GM12878 (cell line): Measurements from ENCODE around the gene FRZB. TPM values are rescaled to one million over a fixed set of nuclear protein-coding genes. Genes with fewer than 3 reads are reported as not detected.

Experiments
- ATAC-seq: fragments of 200-7000 bp; cut with Tn5 transposase; 3 replicates; pipeline ENCODE4 v1.9.1; 2020; ENCODE audit warnings: mild to moderate bottlenecking, moderate library complexity
- BruUV-seq: library from RNA; stranded (reverse); fragments of 400-500 nt; replicated peaks from 2 replicates; lab custom pipeline; 2021; lab: Mats Ljungman, UMichigan
- CTCF ChIA-PET: fragments of 300-600 bp; sonication (Branson Sonifier 250); formaldehyde crosslinking; extraction: SDS; loops from one replicate; lab custom pipeline; 2021; ENCODE audit warnings: inconsistent platforms; lab: Yijun Ruan, JAX
- POLR2A ChIA-PET: fragments of 350-600 bp; formaldehyde crosslinking; extraction: SDS; loops from one replicate; lab custom pipeline; 2021; ENCODE audit warnings: inconsistent platforms; lab: Charles Lee
- RAD21 ChIA-PET: fragments of 300-600 bp; sonication (Branson Sonifier 250); formaldehyde crosslinking; loops from one replicate; lab custom pipeline; 2023; ENCODE audit warnings: antibody characterized with exemption; ENCODE audit not compliant: unreplicated experiment; lab: Charles Lee
- SMC1A ChIA-PET: fragments of 300-600 bp; sonication (Branson Sonifier 250); formaldehyde crosslinking; loops from one replicate; lab custom pipeline; 2023; ENCODE audit not compliant: unreplicated experiment, uncharacterized antibody; lab: Charles Lee
- DNase-seq: peaks from one replicate; pipeline ENCODE4 v3.0.0-alpha.2; 2011; ENCODE audit warnings: low read depth, low spot score
- FAIRE-seq: peaks from 3 replicates; lab custom pipeline; 2011; peaks lifted over from hg19 to GRCh38; lab: Jason Lieb, UNC
- H2AFZ ChIP-seq: 2 replicates; pipeline ENCODE4 v1.6.0; 2011; ENCODE audit warnings: low read depth, low read length, control low read depth; ENCODE audit not compliant: control insufficient read depth
- H3K27ac ChIP-seq: 2 replicates; pipeline ENCODE4 v1.5.1; 2011; ENCODE audit warnings: control low read depth; ENCODE audit not compliant: control insufficient read depth, insufficient read depth
- H3K27me3 ChIP-seq, 2 experiments: replicated peaks in 1 of 2; 2 replicates each; pipeline versions ENCODE4 v1.6.0 to v1.6.1; 2011; ENCODE audit warnings: low read length in 1 of 2; ENCODE audit not compliant: control insufficient read depth in 2 of 2, insufficient read depth in 2 of 2
- H3K36me3 ChIP-seq, 2 experiments: 2 replicates each; pipeline ENCODE4 v1.5.1; 2011; ENCODE audit warnings: low read length in 1 of 2; ENCODE audit not compliant: control insufficient read depth in 2 of 2, insufficient read depth in 2 of 2
- H3K4me1 ChIP-seq: 2 replicates; pipeline ENCODE4 v1.6.1; 2011; ENCODE audit warnings: mild to moderate bottlenecking, low read length, moderate library complexity, mixed read lengths; ENCODE audit not compliant: control insufficient read depth, insufficient read depth
- H3K4me2 ChIP-seq: 2 replicates; pipeline ENCODE4 v1.6.0; 2011; ENCODE audit warnings: control low read depth; ENCODE audit not compliant: control insufficient read depth, insufficient read depth
- H3K4me3 ChIP-seq: fragments of 200-600 bp; sonication (generic); 2 replicates; pipeline ENCODE4 v1.5.1; 2016
- H3K79me2 ChIP-seq: 2 replicates; pipeline ENCODE4 v1.6.0; 2011; ENCODE audit warnings: low read length; ENCODE audit not compliant: control insufficient read depth, insufficient read depth
- H3K9ac ChIP-seq: 2 replicates; pipeline ENCODE4 v1.8.0; 2011; ENCODE audit warnings: low read length, control low read depth, mixed read lengths; ENCODE audit not compliant: control insufficient read depth, insufficient read depth
- H3K9me3 ChIP-seq: replicated peaks from 3 replicates; pipeline ENCODE4 v1.5.1; 2011; ENCODE audit warnings: mild to moderate bottlenecking, low read length; ENCODE audit not compliant: control insufficient read depth, insufficient read depth
- H4K20me1 ChIP-seq: 2 replicates; pipeline ENCODE4 v1.6.0; 2011; ENCODE audit not compliant: control insufficient read depth, insufficient read depth
- E2F8 ChIP-seq: fragments of 450-650 bp; IDR thresholded peaks from 2 replicates; pipeline ENCODE4 v1.6.1; 2018; ENCODE audit warnings: mild to moderate bottlenecking, low read depth, moderate library complexity; ENCODE audit not compliant: partially characterized antibody
- HDAC6 ChIP-seq: fragments of 200-600 bp; sonication (generic); IDR thresholded peaks from one replicate; pipeline ENCODE4 v1.8.0; 2017; ENCODE audit warnings: antibody characterized with exemption; ENCODE audit not compliant: unreplicated experiment
- KDM1A ChIP-seq: fragments of 200-600 bp; sonication (generic); IDR thresholded peaks from 2 replicates; pipeline ENCODE4 v1.6.1; 2016; ENCODE audit warnings: borderline replicate concordance
- MYC ChIP-seq: IDR thresholded peaks from 2 replicates; pipeline ENCODE4 v1.6.1; 2011; ENCODE audit warnings: mild to moderate bottlenecking, low read length, moderate library complexity, inconsistent platforms; ENCODE audit not compliant: insufficient read depth, insufficient replicate concordance, insufficient read length, severe bottlenecking
- NR2F1 ChIP-seq: fragments of 450-650 bp; conservative IDR thresholded peaks from 2 replicates; pipeline ENCODE4 v1.6.1; 2017; ENCODE audit warnings: mild to moderate bottlenecking
- RB1 ChIP-seq: fragments of 450-650 bp; formaldehyde crosslinking; IDR thresholded peaks from 2 replicates; pipeline ENCODE4 v1.6.1; 2017; ENCODE audit warnings: mild to moderate bottlenecking, borderline replicate concordance
- RBBP5 ChIP-seq: fragments of 200-600 bp; sonication (generic); conservative IDR thresholded peaks from 2 replicates; pipeline ENCODE4 v1.6.1; 2016
- RELA ChIP-seq: fragments of 450-650 bp; IDR thresholded peaks from 2 replicates; pipeline ENCODE4 v1.8.0; 2014; ENCODE audit warnings: borderline replicate concordance; ENCODE audit not compliant: partially characterized antibody
- SMAD5 ChIP-seq: IDR thresholded peaks from 2 replicates; pipeline ENCODE4 v1.6.1; 2016; ENCODE audit warnings: antibody characterized with exemption, low read depth
- SREBF1 ChIP-seq: IDR thresholded peaks from 2 replicates; pipeline ENCODE4 v1.6.1; 2012; ENCODE audit warnings: mild to moderate bottlenecking, low read length
- WGBS: methylation state at CpG from one replicate; pipeline ENCODE4 v1.1.6; 2016; ENCODE audit warnings: low lambda C conversion rate; ENCODE audit not compliant: insufficient replicate concordance, insufficient coverage; ENCODE audit errors: missing lambda C conversion rate; 5-methylcytosine and 5-hydroxymethylcytosine counted together
- in situ Hi-C: fragments of 300-500 bp; cut with MboI; formaldehyde crosslinking; loops from 9 replicates; pipeline ENCODE4 v1.14.3; 2018; ENCODE audit warnings: mixed read lengths
- intact Hi-C: fragments of 100-400 bp; cut with micrococcal nuclease; formaldehyde crosslinking; loops from one replicate; pipeline ENCODE4 v1.14.2; 2022; ENCODE audit not compliant: unreplicated experiment
- polyA plus RNA-seq, 11 experiments: library from polyadenylated mRNA; depleted of rRNA in 4 of 11; unstranded in 6 of 11; stranded (reverse) in 5 of 11; fragments of >200 nt; fragmentation: Nextera tagmentation in 4 of 11; fragmentation: Illumina TruSeq in 1 of 11; extraction: Ambion mirVana in 4 of 11; extraction: Trizol in 1 of 11; gene quantifications; 1 replicate in 1 of 11; 2 replicates in 10 of 11; pipeline versions ENCODE4 v1.2.1 to v1.2.3, GENCODE V29; 2011 to 2016; ENCODE audit warnings: inconsistent platforms in 2 of 11, missing spikeins in 2 of 11, low read depth in 1 of 11
- total RNA-seq, 4 experiments: library from RNA; depleted of rRNA in 3 of 4; stranded (reverse); fragments of >200 nt in 3 of 4; fragmentation: Illumina TruSeq in 1 of 4; extraction: Trizol in 1 of 4; gene quantifications; 2 replicates each; pipeline versions ENCODE4 v1.2.1 to v1.2.3, GENCODE V29; 2013 to 2021

FRZB gene
- total and polyA plus RNA-seq, 10 of the 15 experiments (the other 5 are each of a cell fraction or from before 2014, with no cell fraction given): 0.03 TPM; not detected in 9

- Histone ChIP-seq H3K27me3 (peaks cover 0 to 2% of the 10 kb centered on the region in 2 experiments; a peak in 3 of 4 replicates), H3K27ac (no peak overlapping the region), H3K4me2 (no peak overlapping the region)
- no TSS peak for BruUV-seq
- CTCF ChIA-PET: interaction anchor here (1.0 kb wide), 1 partner anchor 12 kb away, joined by 3 read pairs; no protein-coding TSS in a partner anchor
- no peak for TF ChIP-seq SMAD5
- TF ChIP-seq RELA: no peak
- TF ChIP-seq SREBF1: no peak
- no peak for TF ChIP-seq HDAC6
- TF ChIP-seq, all 136 proteins: peak for 0
- in situ Hi-C loops (no loop called here), intact Hi-C loops (no loop called here)
- Histone ChIP-seq H3K36me3 (no peaks in the 10 kb centered on the region), H3K4me3 (no peak overlapping the region), H3K9ac (no peak overlapping the region), H2AFZ (no peak overlapping the region), H3K9me3 (no peaks in the 10 kb centered on the region), H3K79me2 (no peaks in the 10 kb centered on the region), H4K20me1 (no peaks in the 10 kb centered on the region), H3K4me1 (no peaks in the 10 kb centered on the region)
- ATAC-seq (no peak), FAIRE-seq (no peak), DNase-seq (no peak)
- ChIA-PET RAD21 (no interaction called here), SMC1A (no interaction called here), POLR2A (interaction anchor here (0.5 kb wide), 1 partner anchor 209 kb away, joined by 3 read pairs; no protein-coding TSS in a partner anchor)
- WGBS: 19% methylated on average over 3 of the region's 3 CpGs
Measured at GRCh38 chr2:182807319-182807718, 59.1 kb downstream of the FRZB start.

GRCh38 chr2:182804128-182804527 lies 62.3 kb downstream of the FRZB start:
- Histone ChIP-seq H3K4me1 (no peaks in the 10 kb centered on the region), H3K27me3 (peaks cover 0 to 4% of the 10 kb centered on the region in 2 experiments; a peak in 3 of 4 replicates), H3K36me3 (no peaks in the 10 kb centered on the region), H3K4me2 (no peak overlapping the region), H3K9ac (no peak overlapping the region), H3K27ac (no peak overlapping the region), H4K20me1 (no peaks in the 10 kb centered on the region), H3K79me2 (no peaks in the 10 kb centered on the region), H3K9me3 (no peaks in the 10 kb centered on the region), H3K4me3 (no peak overlapping the region), H2AFZ (no peak overlapping the region)
- DNase-seq (no peak), ATAC-seq (no peak), FAIRE-seq (no peak)
- in situ Hi-C loops (no loop called here), intact Hi-C loops (no loop called here)
- BruUV-seq: no TSS peak
- SMC1A ChIA-PET: interaction anchor here (0.6 kb wide), 1 partner anchor 15 kb away, joined by 3 read pairs; no protein-coding TSS in a partner anchor
- POLR2A ChIA-PET: interaction anchor here (0.7 kb wide), 1 partner anchor 62 kb away, joined by 4 read pairs; no protein-coding TSS in a partner anchor
- RAD21 ChIA-PET: no interaction called here
- TF ChIP-seq NR2F1: no peak
- no peak for TF ChIP-seq RB1
- TF ChIP-seq MYC: no peak
- TF ChIP-seq KDM1A: no peak
- TF ChIP-seq E2F8: no peak
- no peak for TF ChIP-seq RBBP5
- WGBS: 46% methylated on average over 5 of the region's 5 CpGs
- CTCF ChIA-PET: interaction anchor here (0.7 kb wide), 1 partner anchor 175 kb away, joined by 3 read pairs; no protein-coding TSS in a partner anchor
